ENCODE data around the gene CRMP1.

GRCh38 chr4:5882947-5883346 is 9.9 kb downstream of the CRMP1 start:
- no peak for TF ChIP-seq CTCF (IDR thresholded peaks at IDR 0.05)
- no peak for TF ChIP-seq EP300 (IDR thresholded peaks at IDR 0.05)
- no peak for TF ChIP-seq POLR2A (IDR thresholded peaks at IDR 0.05)
